Measurements from ENCODE around the gene VASH2.
"Not testable (repeated sequence)": the region's sequence is repeated elsewhere in the genome, so short reads cannot be mapped to it uniquely, and the experiment has no call there.

Gene VASH2

GRCh38 chr1:212957546-212957945 lies 7.2 kb downstream of the VASH2 start:
- DNase-seq (ENCODE audit: low spot score) = no peak

DNA sequence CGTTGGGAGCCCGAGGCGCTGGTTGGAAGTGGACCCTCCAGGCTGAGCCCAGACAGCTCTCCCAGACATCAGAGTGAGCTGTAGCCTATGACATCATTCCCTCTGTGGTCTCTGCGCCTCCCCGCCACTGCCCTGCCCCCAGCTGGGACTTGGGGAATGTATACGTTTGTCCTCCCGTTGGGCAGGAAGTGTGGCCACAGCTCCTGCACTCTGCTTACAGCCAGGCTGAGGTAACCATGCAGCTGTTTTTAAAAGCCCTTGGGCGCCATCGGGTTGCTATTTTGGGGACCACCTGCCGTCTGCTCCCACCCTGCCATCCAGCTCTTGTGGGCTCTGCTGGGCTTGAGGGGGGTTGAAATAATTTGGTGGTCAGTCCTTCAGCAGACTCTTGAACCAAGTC lies 7.8 kb downstream of the VASH2 start:
- DNase-seq (ENCODE audit: low spot score) = no peak

DNA sequence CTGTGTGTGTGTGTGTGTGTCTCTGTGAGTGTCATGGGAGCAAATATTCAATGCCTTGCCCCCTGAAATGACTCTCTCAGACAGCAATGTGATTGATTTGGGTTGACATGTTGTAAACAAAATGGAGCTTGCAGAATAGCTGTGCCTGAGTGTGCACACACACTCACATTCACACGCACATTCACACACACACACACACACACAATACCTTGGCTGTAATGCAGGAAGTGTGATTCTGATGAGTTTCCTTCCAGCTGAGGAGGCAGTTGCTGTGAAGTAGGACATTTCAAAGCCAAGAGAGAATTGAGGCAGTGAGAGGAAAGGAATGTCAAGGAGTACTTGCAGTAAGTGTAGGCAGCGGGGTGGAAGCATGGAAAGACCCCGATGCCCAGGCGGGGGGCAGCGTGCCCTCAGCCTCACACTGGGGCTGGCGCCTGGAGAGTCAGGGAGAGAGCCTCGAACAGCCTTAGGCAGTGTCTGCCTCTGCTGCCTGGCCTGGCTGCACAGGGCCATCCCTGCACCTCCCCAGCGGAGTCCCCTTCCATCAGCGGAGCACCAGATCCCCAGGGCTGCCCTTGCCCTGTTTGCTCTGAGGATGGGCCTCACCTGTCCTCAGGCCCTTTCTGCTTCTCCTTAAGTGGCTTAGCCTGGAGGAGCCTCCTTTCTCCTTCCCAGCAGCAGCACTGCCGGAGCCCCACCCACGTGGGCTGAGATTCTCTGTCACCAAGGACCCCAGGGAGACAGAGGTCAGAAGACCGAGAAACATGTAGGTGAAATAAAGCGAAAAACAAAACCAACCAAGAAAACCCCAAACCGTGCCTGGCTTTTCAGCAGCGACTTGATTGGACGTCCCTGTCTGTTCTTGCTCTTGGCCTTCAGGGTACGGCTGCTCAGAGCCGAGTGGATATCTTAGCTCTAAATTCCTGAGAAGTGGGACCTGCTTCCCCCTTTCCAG lies 9.2 kb downstream of the VASH2 start:
- no peak for DNase-seq (ENCODE audit: low spot score)

DNA sequence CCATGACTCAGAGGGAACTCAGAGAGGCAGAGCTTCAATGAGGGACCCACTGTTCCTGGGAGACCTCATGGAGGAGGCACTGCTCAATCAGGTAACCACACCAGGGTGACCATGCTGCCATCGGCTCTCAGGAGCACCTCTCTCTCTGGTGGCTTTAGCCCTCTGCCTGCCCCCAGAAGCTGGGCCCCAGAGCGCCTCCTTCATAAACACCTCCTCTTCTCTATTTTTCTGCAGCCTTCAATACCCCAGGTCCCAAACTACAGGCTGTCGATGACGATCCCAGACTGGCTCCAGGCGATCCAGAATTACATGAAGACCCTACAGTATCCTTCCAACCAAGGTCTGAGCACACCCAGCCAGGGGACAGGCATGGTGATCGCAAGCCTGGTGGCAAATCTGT lies 10.6 kb downstream of the VASH2 start:
- DNase-seq (ENCODE audit: low spot score) = no peak

GRCh38 chr1:212962509-212962908 lies 12.2 kb downstream of the VASH2 start:
- DNase-seq (ENCODE audit: low spot score) = peak; percentile 18

- no peak for DNase-seq (ENCODE audit: low spot score)
These were observed 13.8 kb downstream of the VASH2 start for GRCh38 chr1:212964102-212964501.

DNA sequence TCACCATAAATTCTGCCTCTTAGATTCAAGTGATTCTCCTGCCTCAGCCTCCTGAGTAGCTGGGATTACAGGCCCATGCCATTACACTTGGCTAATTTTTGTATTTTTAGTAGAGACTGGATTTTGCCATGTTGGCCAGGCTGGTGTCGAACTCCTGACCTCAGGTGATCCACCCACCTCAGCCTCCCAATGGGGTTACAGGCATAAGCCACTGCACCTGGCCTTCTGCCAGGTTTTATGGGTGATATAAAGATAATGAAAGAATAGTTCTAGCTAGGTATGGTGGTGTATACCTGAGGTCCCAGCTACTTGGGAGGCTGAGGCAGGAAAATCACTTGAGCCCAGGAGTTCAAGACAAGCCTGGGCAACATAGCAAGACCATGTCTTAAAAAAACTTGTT lies 14.7 kb downstream of the VASH2 start:
- DNase-seq (ENCODE audit: low spot score) = not testable (repeated sequence)

GRCh38 chr1:212966616-212967015 lies 16.3 kb downstream of the VASH2 start:
- DNase-seq (ENCODE audit: low spot score) = no peak

GRCh38 chr1:212967801-212968200 lies 17.5 kb downstream of the VASH2 start:
- DNase-seq (ENCODE audit: low spot score) = peak; percentile 52

- DNase-seq (ENCODE audit: low spot score) = no peak
These were observed 18.1 kb downstream of the VASH2 start for GRCh38 chr1:212968368-212968863.

GRCh38 chr1:212970085-212970484 lies 19.7 kb downstream of the VASH2 start:
- DNase-seq (ENCODE audit: low spot score) = peak; percentile 79

- no peak for DNase-seq (ENCODE audit: low spot score)
These were observed 21.0 kb downstream of the VASH2 start for GRCh38 chr1:212971312-212971711.

DNA sequence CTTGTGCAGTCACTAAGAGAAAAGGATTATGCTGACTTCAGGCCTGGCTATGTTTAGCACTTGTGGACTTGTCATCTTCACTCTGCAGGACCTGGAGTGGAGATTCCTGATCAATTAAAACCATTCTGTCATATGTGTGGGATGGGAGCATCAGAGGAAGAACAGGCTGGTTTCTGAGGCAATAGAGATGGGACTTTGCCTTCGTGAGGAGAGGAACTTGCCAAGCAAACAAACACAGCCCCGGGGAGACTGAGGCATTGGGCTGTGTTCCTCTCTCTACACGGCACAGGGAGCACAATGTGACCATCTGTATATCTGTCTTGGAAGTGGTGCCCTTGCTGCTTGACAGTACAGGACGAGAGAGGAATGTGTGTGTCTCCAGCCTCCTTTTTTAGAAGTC lies 23.1 kb downstream of the VASH2 start:
- DNase-seq (ENCODE audit: low spot score) = no peak

GRCh38 chr1:212973899-212974298 lies 23.6 kb downstream of the VASH2 start:
- DNase-seq (ENCODE audit: low spot score) = no peak

DNA sequence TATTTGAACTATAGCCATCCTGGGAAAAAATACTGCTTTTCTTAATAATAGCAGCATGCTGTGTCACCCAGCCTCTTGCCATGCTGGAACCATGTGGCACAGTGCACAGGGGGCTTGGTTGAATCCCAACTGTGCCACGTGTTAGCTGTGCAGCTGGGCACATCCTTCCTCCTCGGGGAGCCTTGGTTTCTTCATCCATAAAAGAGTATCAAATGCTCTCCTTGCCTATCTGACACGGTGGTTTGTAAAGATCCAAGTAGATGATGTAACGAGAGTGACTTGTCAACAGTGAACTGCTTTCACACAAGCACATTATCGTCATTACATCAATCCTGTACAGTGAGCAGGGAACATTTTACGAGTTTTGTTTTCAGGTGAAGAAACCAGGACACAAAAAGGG lies 24.4 kb downstream of the VASH2 start:
- DNase-seq (ENCODE audit: low spot score) = no peak

DNA sequence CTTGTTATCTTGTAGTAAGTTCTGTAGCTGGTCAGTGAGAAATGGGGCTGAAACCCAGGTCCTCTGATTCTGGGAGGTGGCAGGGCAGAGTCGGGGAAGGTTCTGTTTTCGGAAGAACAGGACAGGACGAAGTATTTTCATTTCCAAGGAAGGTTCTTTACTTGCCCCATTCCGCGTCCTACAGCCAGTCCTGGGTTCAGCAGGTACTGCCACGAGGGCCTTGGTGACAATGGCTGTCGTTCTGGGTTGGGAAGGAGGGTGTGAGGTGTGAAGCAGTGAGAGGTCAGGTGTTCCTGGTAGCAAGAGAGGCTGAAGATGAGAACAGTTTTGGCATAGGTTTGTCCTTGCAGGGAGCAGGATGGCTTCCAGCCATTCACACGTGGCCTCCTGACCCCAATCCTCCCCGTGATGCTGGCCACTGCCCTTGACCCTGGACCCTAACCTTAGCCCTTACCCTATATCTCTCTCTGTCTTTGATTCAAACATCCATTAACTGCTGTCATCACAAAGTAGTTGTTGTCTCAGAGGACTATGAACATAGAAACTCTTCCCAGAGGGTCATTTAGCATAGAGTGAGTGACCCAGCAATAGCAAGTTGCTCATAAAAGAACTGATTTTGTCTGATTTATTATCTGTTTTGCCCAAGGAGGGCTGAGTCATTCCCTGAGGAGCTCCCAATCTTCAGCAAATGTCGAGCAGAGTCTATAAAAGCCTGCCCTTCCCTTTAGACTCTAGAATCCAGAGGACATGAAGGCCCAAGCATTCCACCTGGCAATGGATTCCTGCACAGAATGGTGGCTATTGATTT lies 25.0 kb downstream of the VASH2 start:
- DNase-seq (ENCODE audit: low spot score) = no peak

DNA sequence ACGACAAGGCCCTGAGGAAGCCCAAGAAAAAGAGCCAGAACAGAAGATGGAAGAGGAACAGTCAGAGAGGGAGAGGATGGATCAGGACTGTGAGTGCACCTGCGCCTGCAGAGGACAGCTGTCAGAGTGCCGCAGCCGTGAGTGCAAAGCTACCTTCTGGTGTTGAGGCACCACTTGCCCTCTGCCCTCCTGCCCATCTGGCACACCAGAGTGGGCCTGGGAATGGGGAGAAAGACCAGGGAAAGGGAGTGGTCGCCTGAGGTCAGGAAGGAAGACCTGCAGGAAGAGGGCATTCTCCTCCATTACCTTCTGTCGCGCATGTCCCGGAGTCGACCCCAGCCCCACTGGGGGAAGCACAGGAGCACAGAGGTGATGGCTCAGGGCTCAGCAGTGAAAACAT lies 26.2 kb downstream of the VASH2 start:
- no peak for DNase-seq (ENCODE audit: low spot score)

GRCh38 chr1:212977781-212978645 lies 27.7 kb downstream of the VASH2 start:
- no peak for DNase-seq (ENCODE audit: low spot score)

DNA sequence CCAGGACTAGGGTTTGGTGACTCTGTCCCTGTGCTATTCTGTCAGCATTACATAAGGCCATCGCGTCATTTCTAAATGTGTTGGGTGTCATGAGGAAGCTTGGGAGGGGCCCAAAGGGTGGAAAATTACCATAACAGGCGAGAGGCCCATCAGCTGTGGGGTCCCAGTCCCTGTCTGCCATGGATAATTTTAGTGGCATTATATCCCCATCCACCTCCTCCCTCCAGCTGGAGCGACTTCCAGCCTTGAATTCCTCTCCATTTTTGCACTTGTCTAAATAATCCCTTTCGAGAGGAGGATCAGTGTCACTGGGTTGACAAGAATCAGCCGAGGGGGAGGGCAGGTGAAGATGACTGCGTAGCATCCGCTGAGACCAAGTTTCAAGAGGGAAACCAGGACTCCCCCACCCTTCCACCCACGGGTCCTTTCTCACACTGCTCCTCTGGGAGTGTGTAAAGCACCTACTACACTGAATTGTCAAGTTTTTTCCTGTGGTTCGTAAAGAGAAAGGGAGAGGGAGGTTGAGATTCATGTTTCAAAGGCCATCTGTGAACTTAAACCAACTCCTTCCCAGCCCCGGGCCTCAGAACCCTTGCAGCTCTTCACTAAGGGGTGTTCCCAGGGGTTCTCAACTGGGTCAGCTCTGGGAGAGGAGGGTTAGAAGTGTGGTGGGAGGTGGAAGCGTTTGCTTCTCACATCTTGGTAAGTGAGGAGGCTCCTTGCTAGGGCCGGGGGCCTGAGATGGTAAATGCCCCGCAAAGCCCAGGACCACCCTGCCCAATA lies 29.2 kb downstream of the VASH2 start:
- no peak for DNase-seq (ENCODE audit: low spot score)

DNA sequence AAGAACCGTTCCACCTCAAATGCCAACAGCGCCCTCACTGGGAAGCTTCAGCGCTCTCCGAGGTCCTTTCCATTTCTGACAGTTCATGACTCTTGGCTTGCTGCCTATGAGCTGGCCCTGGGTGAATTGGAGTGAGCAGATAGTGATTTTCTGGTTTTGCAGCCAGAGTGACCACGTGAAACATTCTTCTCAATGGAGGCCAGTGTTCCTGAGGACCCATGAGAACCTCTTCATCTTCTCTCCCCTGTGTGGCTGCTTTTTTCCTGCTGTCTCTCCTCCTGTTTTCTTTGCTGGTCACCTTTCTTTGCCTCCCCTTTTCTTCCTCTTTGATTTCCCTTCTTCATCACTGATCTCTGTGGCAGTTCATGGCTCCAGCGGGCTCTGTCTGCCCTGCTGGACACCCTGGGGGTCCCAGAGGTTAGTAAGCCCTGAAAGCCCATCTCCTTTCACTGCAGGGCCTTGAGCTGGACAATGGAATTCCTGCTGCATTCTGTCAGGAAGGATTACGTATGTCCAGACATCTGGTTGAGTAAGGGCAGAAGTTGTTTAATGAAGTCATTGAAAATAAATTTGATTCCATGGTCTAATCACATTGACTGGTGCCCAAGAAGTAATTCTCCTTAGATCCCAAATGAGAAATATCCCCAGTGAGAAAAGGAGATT lies 29.9 kb downstream of the VASH2 start:
- DNase-seq (ENCODE audit: low spot score) = no peak

Data from kidney tubule cell (primary cell).